Measurements from ENCODE around the gene CLEC4G. TPM values are rescaled to one million over a fixed set of nuclear protein-coding genes. Genes with fewer than 3 reads are reported as not detected.

CLEC4G gene
- total and polyA plus RNA-seq, 9 of the 15 experiments (the other 6 are each of a cell fraction or from before 2014, with no cell fraction given), result not detected

DNA sequence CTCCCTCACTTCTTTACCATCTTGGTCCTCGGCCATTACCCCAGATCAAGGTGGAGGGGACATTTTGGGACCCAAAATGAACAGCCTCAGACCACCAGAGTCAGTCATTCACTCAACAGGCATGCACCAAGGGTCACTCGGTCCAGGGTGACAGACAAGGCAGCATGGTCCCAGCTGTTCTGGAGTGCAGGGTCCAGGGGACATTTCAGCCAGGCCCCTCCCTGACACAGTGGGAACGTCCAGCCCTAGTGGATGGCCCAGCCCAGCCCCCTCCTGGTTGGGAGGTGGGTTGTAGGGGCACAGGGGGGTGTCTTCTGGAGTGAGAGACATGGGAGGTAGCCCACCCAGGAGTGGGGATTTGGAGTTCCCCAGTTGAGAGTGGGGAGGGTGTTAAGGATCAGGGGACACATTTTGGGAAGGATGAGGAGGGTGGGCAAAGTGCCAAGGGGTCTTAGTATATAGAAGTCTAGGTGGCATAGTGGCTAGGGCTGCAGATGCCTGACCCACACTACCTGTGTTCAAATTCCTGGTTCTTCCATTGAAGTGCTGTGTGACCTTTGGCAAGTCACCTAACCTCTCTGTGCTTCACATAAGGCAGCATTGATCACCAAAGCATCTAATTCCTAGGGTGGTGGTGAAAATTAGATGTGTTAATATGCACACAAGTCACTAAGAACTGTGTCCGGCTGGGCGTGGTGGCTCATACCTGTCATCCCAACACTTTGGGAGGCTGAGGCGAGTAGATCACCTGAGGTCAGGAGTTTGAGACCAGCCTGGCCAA is 27.4 kb downstream of the CLEC4G start (continued):
- TF ChIP-seq, protein P1, sequence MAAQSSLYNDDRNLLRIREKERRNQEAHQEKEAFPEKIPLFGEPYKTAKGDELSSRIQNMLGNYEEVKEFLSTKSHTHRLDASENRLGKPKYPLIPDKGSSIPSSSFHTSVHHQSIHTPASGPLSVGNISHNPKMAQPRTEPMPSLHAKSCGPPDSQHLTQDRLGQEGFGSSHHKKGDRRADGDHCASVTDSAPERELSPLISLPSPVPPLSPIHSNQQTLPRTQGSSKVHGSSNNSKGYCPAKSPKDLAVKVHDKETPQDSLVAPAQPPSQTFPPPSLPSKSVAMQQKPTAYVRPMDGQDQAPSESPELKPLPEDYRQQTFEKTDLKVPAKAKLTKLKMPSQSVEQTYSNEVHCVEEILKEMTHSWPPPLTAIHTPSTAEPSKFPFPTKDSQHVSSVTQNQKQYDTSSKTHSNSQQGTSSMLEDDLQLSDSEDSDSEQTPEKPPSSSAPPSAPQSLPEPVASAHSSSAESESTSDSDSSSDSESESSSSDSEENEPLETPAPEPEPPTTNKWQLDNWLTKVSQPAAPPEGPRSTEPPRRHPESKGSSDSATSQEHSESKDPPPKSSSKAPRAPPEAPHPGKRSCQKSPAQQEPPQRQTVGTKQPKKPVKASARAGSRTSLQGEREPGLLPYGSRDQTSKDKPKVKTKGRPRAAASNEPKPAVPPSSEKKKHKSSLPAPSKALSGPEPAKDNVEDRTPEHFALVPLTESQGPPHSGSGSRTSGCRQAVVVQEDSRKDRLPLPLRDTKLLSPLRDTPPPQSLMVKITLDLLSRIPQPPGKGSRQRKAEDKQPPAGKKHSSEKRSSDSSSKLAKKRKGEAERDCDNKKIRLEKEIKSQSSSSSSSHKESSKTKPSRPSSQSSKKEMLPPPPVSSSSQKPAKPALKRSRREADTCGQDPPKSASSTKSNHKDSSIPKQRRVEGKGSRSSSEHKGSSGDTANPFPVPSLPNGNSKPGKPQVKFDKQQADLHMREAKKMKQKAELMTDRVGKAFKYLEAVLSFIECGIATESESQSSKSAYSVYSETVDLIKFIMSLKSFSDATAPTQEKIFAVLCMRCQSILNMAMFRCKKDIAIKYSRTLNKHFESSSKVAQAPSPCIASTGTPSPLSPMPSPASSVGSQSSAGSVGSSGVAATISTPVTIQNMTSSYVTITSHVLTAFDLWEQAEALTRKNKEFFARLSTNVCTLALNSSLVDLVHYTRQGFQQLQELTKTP (IDR thresholded peaks at IDR 0.05; ENCODE audit: low read depth in 1 of 2, partially characterized antibody in 2 of 2), result no peak
- TF ChIP-seq PTTG1 (tag; IDR thresholded peaks at IDR 0.05; ENCODE audit: low read depth) (no peak), ZKSCAN3 (CRISPR knock-in tag; IDR thresholded peaks at IDR 0.05) (no peak), ZBTB17 (CRISPR knock-in tag; IDR thresholded peaks at IDR 0.05) (no peak), PCBP2 (IDR thresholded peaks at IDR 0.05; ENCODE audit: low read depth, low read length, poor library complexity, severe bottlenecking) (no peak), HDAC2 (IDR thresholded peaks at IDR 0.05) (0 out of 2 replicates have a peak, but pooled peaks have one; percentile 21), SMARCA5 (IDR thresholded peaks at IDR 0.05) (peak; percentile 62), ADNP (tag; IDR thresholded peaks at IDR 0.05) (0 out of 2 replicates have a peak, but pooled peaks have one; percentile 28), MCM7 (IDR thresholded peaks at IDR 0.05) (no peak), MYBL2 (IDR thresholded peaks at IDR 0.05; ENCODE audit: low read depth) (no peak), MYBL2 (CRISPR knock-in tag; IDR thresholded peaks at IDR 0.05; ENCODE audit: borderline replicate concordance) (no peak), ZNF224 (CRISPR knock-in tag; IDR thresholded peaks at IDR 0.05) (no peak), NR4A1 (CRISPR knock-in tag; IDR thresholded peaks at IDR 0.05) (no peak), NR4A1 (tag; IDR thresholded peaks at IDR 0.05) (no peak), SNRNP70 (optimal IDR thresholded peaks at IDR 0.05; ENCODE audit: low read depth, low read length) (no peak), EHMT2 (IDR thresholded peaks at IDR 0.05) (no peak), MAFF (IDR thresholded peaks at IDR 0.05; ENCODE audit: low read length) (no peak), SMAD2 (IDR thresholded peaks at IDR 0.05; ENCODE audit: low read depth, low read length) (no peak), ZZZ3 (IDR thresholded peaks at IDR 0.05) (no peak)
- TF ChIP-seq, protein P2, sequence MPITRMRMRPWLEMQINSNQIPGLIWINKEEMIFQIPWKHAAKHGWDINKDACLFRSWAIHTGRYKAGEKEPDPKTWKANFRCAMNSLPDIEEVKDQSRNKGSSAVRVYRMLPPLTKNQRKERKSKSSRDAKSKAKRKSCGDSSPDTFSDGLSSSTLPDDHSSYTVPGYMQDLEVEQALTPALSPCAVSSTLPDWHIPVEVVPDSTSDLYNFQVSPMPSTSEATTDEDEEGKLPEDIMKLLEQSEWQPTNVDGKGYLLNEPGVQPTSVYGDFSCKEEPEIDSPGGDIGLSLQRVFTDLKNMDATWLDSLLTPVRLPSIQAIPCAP (CRISPR knock-in tag; IDR thresholded peaks at IDR 0.05; ENCODE audit: borderline replicate concordance), result no peak
- TF ChIP-seq, protein P3, sequence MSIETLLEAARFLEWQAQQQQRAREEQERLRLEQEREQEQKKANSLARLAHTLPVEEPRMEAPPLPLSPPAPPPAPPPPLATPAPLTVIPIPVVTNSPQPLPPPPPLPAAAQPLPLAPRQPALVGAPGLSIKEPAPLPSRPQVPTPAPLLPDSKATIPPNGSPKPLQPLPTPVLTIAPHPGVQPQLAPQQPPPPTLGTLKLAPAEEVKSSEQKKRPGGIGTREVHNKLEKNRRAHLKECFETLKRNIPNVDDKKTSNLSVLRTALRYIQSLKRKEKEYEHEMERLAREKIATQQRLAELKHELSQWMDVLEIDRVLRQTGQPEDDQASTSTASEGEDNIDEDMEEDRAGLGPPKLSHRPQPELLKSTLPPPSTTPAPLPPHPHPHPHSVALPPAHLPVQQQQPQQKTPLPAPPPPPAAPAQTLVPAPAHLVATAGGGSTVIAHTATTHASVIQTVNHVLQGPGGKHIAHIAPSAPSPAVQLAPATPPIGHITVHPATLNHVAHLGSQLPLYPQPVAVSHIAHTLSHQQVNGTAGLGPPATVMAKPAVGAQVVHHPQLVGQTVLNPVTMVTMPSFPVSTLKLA (conservative IDR thresholded peaks at IDR 0.05), result no peak
- TF ChIP-seq, protein P4, sequence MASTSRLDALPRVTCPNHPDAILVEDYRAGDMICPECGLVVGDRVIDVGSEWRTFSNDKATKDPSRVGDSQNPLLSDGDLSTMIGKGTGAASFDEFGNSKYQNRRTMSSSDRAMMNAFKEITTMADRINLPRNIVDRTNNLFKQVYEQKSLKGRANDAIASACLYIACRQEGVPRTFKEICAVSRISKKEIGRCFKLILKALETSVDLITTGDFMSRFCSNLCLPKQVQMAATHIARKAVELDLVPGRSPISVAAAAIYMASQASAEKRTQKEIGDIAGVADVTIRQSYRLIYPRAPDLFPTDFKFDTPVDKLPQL (IDR thresholded peaks at IDR 0.05; ENCODE audit: extremely low read depth, insufficient read length), result no peak
